Measurements from ENCODE around the gene ADAM17.

- TF ChIP-seq CTCF (IDR thresholded peaks at IDR 0.05), result no peak
- no peak for TF ChIP-seq POLR2A (IDR thresholded peaks at IDR 0.05)
Measured at GRCh38 chr2:9519250-9519649, 36.4 kb downstream of the ADAM17 start.
